Measurements from ENCODE around the gene POLR2M.

Gene POLR2M

GRCh38 chr15:57694279-57694678 lies 12.2 kb upstream of the POLR2M start:
- Histone ChIP-seq H3K9me3 (ENCODE audit: control insufficient read depth, insufficient read depth, low read depth, low read length) (no peaks in the 10 kb centered on the region), H3K27ac (ENCODE audit: extremely low read depth, low read depth, low read length) (no peak overlapping the region)

GRCh38 chr15:57696146-57696545 lies 10.4 kb upstream of the POLR2M start:
- Histone ChIP-seq H3K27ac (ENCODE audit: extremely low read depth, low read depth, low read length) (peak overlapping the region; percentile 59; the same call in 1 of the 2 replicates), H3K9me3 (ENCODE audit: control insufficient read depth, insufficient read depth, low read depth, low read length) (no peaks in the 10 kb centered on the region), H3K4me3 (ENCODE audit: low read depth, low read length) (no peak overlapping the region), H3K36me3 (ENCODE audit: control insufficient read depth in 2 of 2, insufficient read depth in 1 of 2, low read length in 2 of 2) (no peaks in the 10 kb centered on the region), H3K4me1 (ENCODE audit: control insufficient read depth, insufficient read depth, low read length) (peaks cover 40% of the 10 kb centered on the region)
- no peak for TF ChIP-seq ZNF404 (tag by site-specific recombination; IDR thresholded peaks at IDR 0.05)
- POLR2A ChIA-PET = interaction anchor here (1.2 kb wide), 1 partner anchor 11 kb away, joined by 3 read pairs; the partner anchor contains the start of gene POLR2M
- CTCF ChIA-PET = no interaction called here

More at GRCh38 chr15:57694279-57694678, 12.2 kb upstream of the POLR2M start:
- Histone ChIP-seq H3K4me1 (ENCODE audit: control insufficient read depth, insufficient read depth, low read length) (peaks cover 41% of the 10 kb centered on the region), H3K4me3 (ENCODE audit: low read depth, low read length) (no peak overlapping the region), H3K36me3 (ENCODE audit: control insufficient read depth in 2 of 2, insufficient read depth in 1 of 2, low read length in 2 of 2) (no peaks in the 10 kb centered on the region)
- no peak for TF ChIP-seq SP3 (tag by site-specific recombination; IDR thresholded peaks at IDR 0.05)
- TF ChIP-seq ZNF140 (tag by site-specific recombination; IDR thresholded peaks at IDR 0.05) = no peak
- TF ChIP-seq ZNF121 (tag by site-specific recombination; IDR thresholded peaks at IDR 0.05) = no peak
- TF ChIP-seq PRDM1 (tag by site-specific recombination; IDR thresholded peaks at IDR 0.05) = no peak
- TF ChIP-seq ZNF585B (tag by site-specific recombination; IDR thresholded peaks at IDR 0.05) = no peak
- no peak for TF ChIP-seq ZNF10 (tag by site-specific recombination; IDR thresholded peaks at IDR 0.05)
- no peak for TF ChIP-seq ZNF510 (tag by site-specific recombination; IDR thresholded peaks at IDR 0.05; ENCODE audit: insufficient replicate concordance)
- TF ChIP-seq RBAK (tag by site-specific recombination; IDR thresholded peaks at IDR 0.05) = no peak
- TF ChIP-seq ZNF2 (tag by site-specific recombination; IDR thresholded peaks at IDR 0.05) = no peak
- no peak for TF ChIP-seq ZNF48 (tag by site-specific recombination; IDR thresholded peaks at IDR 0.05)
- no peak for TF ChIP-seq TRIM28 (IDR thresholded peaks at IDR 0.05; ENCODE audit: borderline replicate concordance, low read length)
- TF ChIP-seq ZBTB49 (tag by site-specific recombination; IDR thresholded peaks at IDR 0.05; ENCODE audit: low read depth) = no peak
- no peak for TF ChIP-seq ZNF645 (tag by site-specific recombination; IDR thresholded peaks at IDR 0.05)
- no peak for TF ChIP-seq CTCF (tag by site-specific recombination; IDR thresholded peaks at IDR 0.05)
- TF ChIP-seq ZNF354C (tag by site-specific recombination; IDR thresholded peaks at IDR 0.05; ENCODE audit: borderline replicate concordance, low read depth) = no peak
- no peak for TF ChIP-seq ZNF544 (tag by site-specific recombination; IDR thresholded peaks at IDR 0.05)
- TF ChIP-seq GLI2 (tag by site-specific recombination; IDR thresholded peaks at IDR 0.05; ENCODE audit: borderline replicate concordance, low read depth) = no peak
- POLR2A ChIA-PET = no interaction called here
- CTCF ChIA-PET = interaction anchor here (0.6 kb wide), 1 partner anchor 175 kb away, joined by 3 read pairs; no protein-coding TSS in a partner anchor

GRCh38 chr15:57697588-57697987 lies 8.9 kb upstream of the POLR2M start:
- ChIA-PET POLR2A (interaction anchor here (0.7 kb wide), 1 partner anchor 9 kb away, joined by 3 read pairs; the partner anchor contains the start of gene POLR2M), CTCF (no interaction called here)
- Histone ChIP-seq H3K27ac (ENCODE audit: extremely low read depth, low read depth, low read length) (no peak overlapping the region), H3K4me1 (ENCODE audit: control insufficient read depth, insufficient read depth, low read length) (peaks cover 27% of the 10 kb centered on the region), H3K4me3 (ENCODE audit: low read depth, low read length) (no peak overlapping the region), H3K36me3 (ENCODE audit: control insufficient read depth in 2 of 2, insufficient read depth in 1 of 2, low read length in 2 of 2) (no peaks in the 10 kb centered on the region), H3K9me3 (ENCODE audit: control insufficient read depth, insufficient read depth, low read depth, low read length) (no peaks in the 10 kb centered on the region)
- no peak for TF ChIP-seq ZNF433 (tag by site-specific recombination; IDR thresholded peaks at IDR 0.05; ENCODE audit: low read depth)
- TF ChIP-seq ZNF175 (tag by site-specific recombination; IDR thresholded peaks at IDR 0.05) = no peak
- TF ChIP-seq KLF1 (tag by site-specific recombination; IDR thresholded peaks at IDR 0.05) = no peak
- no peak for TF ChIP-seq ZNF658 (tag by site-specific recombination; IDR thresholded peaks at IDR 0.05)
- no peak for TF ChIP-seq ZNF248 (tag by site-specific recombination; IDR thresholded peaks at IDR 0.05)
- no peak for TF ChIP-seq ZNF18 (tag by site-specific recombination; IDR thresholded peaks at IDR 0.05)
- no peak for TF ChIP-seq ZNF19 (tag by site-specific recombination; IDR thresholded peaks at IDR 0.05; ENCODE audit: low read depth)

All from HEK293 (cell line).